Measurements from ENCODE around the gene PGP.
"Not testable (repeated sequence)": the region's sequence is repeated elsewhere in the genome, so short reads cannot be mapped to it uniquely, and the experiment has no call there.

PGP gene

GRCh38 chr16:2214719-2214968 lies at the start of gene PGP:
Gene PGP, minus strand, starts transcription at chr16:2214840. Its CDS starts 63 bp downstream, at chr16:2214777.
- no peak for DNase-seq (ENCODE audit: low read depth in 2 of 2, low spot score in 1 of 2)

DNA sequence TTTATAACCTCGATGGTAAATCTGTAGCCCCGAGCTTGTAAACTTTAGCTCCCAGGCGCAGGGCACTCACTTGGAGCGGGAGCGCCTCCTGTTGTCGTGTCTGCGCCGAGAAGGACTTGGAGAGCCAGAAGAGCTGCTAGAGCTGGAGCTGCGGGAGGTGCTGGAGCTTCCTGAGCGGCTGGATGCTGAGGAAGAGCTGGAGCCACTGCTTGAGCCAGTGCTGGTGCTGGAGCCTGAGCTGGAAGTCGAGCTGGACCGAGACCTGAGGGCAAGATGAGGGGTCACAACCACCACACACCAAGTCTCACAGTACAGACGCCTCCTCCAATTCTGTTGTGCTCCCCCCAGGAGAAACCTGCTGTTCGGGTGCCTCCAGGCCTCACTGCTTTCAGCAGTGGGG lies 48.4 kb upstream of the PGP start:
- not testable (repeated sequence) for DNase-seq (ENCODE audit: low read depth in 2 of 2, low spot score in 1 of 2)

DNA sequence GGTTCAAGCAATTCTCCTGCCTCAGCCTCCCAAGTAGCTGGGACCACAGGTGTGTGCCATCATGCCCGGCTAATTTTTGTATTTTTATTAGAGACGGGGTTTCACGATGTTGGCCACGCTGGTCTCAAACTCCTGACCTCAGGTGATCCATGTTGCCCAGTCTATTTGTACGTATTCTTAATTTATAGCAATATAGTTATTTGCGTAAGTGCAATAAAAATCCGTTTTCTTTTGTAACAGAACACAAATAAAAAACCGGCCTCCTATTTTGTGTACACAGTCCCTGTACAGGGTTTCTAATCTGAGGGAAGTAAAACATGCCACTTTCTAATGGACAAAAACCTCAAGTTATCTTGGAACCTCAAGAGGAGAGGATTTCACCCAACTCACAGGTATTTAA lies 45.6 kb upstream of the PGP start:
- no peak for DNase-seq (ENCODE audit: low read depth in 2 of 2, low spot score in 1 of 2)

GRCh38 chr16:2258530-2258929 lies 43.9 kb upstream of the PGP start:
- DNase-seq (ENCODE audit: low read depth in 2 of 2, low spot score in 1 of 2): not testable (repeated sequence)

- no peak for DNase-seq (ENCODE audit: low read depth in 2 of 2, low spot score in 1 of 2)
Observed at GRCh38 chr16:2257726-2258125, 43.1 kb upstream of the PGP start.

DNA sequence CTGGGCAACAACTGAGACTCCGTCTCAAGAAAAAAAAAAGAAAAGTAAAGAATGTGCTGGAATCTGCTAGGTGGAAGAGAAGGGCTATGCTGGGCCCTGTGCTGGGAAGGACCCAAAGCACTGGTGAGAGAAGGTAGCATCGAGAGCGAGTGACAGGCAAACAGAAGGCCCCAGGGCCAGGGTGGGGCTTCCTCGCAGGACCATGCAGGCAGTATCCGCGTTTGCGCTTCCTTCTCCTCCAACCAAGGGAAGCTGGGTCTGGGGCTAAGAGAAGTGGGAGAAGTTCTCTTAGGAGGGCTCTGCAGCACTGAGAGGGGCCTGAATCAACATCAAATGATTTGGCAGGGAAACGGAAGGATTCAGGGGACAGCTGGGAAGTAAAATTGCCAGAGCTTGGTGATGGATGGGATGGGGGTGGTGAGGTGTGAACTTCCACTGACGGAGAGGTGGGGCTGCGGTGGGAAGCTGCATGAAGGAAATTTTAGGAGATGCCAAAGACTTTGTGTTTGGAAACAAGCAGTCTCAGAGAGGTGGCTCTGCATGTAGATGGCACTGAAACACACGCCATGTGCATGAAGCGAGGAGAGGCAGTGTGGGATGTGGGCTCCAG lies 42.0 kb upstream of the PGP start:
- DNase-seq (ENCODE audit: low read depth in 2 of 2, low spot score in 1 of 2): no peak

- no peak for DNase-seq (ENCODE audit: low read depth in 2 of 2, low spot score in 1 of 2)
Observed at GRCh38 chr16:2253293-2253692, 38.7 kb upstream of the PGP start.

GRCh38 chr16:2252806-2253148 lies 38.1 kb upstream of the PGP start:
- DNase-seq (ENCODE audit: low read depth in 2 of 2, low spot score in 1 of 2): no peak

- peak; percentile 38 to 67 for DNase-seq (ENCODE audit: low read depth in 2 of 2, low spot score in 1 of 2)
Observed at GRCh38 chr16:2251296-2252111, 36.9 kb upstream of the PGP start, which contains the start of gene ECI1. Gene ECI1, minus strand, starts transcription at chr16:2251587. Its CDS starts 21 bp downstream, at chr16:2251566.

- DNase-seq (ENCODE audit: low read depth in 2 of 2, low spot score in 1 of 2): no peak
Observed at GRCh38 chr16:2250652-2251295, 36.1 kb upstream of the PGP start.

DNA sequence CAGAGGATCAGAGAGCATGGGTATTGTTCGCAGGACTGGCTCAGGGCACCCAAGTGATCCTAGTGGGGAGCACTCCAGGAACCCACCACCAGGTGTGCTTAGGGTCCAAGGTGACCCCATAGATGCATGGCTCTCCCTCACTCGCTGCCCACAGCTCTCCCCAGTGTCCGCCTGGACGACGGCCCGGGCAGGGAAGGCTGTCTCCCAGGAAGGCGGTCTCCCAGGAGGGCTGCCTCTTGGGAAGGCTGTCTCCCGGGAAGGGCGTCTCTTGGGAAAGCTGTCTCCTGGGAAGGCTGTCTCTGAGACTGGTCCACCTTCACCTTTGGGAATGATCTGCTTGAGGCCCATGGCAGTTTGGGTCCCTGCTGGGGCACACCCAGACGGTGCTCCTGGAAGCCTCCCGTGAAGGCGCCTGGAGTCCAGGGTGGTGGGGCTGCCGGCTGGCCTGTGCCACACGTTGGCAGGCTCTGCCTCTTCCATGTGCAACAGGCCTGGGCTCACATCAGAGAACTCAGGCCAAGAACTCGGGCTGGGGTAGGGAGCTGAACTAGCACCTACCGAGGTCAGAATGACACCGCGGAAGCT lies 31.8 kb upstream of the PGP start:
- no peak for DNase-seq (ENCODE audit: low read depth in 2 of 2, low spot score in 1 of 2)

DNA sequence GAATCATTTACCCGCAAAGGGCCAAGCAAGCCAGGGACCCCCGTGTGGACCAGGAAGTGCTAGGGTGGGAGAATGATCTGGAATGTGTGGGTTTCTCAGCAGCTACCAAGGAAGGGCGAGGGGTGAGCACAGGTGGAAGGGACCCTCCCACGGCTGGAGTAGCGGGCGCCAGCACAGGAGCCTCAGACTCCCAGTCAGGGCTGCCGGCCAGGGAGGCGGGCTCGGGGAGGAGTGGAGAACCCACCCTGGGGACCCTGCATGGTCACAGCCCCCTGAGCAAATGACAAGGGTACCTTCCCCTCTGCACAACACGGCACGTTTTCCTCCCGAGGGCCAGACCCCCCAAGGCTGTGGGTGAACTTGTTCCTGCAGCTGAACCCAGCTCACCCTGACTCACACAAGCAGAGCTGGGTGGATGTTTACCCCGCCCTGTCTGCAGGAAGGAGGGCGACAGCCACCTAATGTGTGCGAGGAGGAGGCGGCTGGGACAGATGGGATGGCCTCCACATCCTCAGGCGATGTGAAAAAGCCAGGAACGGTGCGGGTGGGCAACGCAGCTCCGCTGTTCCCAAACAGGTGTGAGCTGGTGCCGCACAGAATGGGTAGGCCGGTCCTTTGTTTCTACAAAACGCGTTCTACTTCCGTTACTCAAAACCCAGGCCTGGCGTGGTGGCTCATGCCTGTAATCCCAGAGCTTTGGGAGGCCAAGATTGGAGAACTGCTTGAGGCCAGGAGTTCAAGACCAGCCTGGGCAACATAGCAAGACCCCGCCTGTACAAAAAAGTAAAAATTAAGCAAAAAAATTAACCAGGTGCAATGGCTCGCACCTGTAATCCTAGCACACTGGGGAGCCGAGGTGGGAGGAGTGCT lies 30.5 kb upstream of the PGP start:
- no peak for DNase-seq (ENCODE audit: low read depth in 2 of 2, low spot score in 1 of 2)

- no peak for DNase-seq (ENCODE audit: low read depth in 2 of 2, low spot score in 1 of 2)
Observed at GRCh38 chr16:2244301-2244700, 29.7 kb upstream of the PGP start.

- DNase-seq (ENCODE audit: low read depth in 2 of 2, low spot score in 1 of 2): no peak
Observed at GRCh38 chr16:2243781-2244180, 29.1 kb upstream of the PGP start.

GRCh38 chr16:2243031-2243528 lies 28.4 kb upstream of the PGP start:
- DNase-seq (ENCODE audit: low read depth in 2 of 2, low spot score in 1 of 2): no peak

- DNase-seq (ENCODE audit: low read depth in 2 of 2, low spot score in 1 of 2): no peak
Observed at GRCh38 chr16:2242598-2242997, 28.0 kb upstream of the PGP start.

DNA sequence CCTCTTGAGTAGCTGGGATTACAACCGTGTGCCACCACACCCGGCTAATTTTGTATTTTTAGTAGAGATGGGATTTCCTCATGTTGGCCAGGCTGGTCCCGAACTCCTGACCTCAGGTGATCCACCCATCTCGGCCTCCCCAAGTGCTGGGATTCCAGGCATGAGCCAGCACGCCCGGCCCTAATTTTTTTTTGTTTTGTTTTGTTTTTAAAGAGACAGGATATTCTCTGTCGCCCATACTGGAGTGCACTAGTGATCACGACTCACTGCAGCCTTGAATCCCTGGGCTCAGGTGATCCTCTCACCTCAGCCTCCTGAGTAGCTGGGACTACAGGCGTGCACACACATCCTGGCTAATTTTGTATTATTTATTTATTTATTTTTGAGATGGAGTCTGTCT lies 25.7 kb upstream of the PGP start:
- not testable (repeated sequence) for DNase-seq (ENCODE audit: low read depth in 2 of 2, low spot score in 1 of 2)

DNA sequence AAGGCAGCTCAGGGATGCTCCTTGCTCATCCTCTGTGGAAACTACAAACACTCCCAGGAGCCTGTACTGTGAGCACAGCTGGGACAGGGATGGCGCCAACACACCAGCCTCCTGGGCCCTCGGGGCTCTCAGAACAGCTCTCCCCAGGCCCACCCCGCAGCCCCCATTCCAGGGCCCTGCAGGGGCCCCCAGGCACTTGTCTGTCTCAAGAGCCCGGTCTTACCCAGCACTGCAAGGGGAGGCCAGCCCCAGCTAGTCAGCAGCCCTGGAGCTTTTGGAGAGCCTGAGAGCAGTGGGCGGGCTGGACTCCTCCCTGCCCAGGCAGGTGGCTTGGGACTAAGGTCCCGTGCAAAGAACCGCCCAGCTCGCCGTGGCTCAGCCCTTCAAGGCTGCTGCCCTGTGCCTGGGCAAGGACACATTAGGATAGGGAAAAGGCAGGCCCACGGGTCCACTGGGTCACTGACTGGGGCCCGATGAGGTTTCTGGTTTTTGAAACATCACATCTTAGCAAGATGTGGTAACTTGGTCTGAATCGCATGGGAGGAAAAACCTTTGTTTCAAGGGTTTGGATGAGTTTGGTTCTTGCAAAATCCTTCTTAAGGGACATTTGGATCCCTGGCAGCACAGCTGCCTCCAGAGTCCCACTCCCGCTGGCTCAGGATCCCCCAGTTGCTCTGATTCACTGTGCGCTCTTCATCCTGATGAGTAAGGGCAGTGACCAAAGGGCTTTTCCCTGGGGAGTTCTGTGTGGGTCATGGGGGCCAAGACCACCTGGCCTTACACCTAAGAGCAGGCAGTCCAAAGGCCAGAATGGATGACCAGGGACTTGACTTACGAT lies 24.4 kb upstream of the PGP start:
- no peak for DNase-seq (ENCODE audit: low read depth in 2 of 2, low spot score in 1 of 2)

GRCh38 chr16:2238150-2238837 lies 23.7 kb upstream of the PGP start:
- DNase-seq (ENCODE audit: low read depth in 2 of 2, low spot score in 1 of 2): no peak

Measured in stimulated activated CD8-positive, alpha-beta memory T cell treated with anti-CD3 and anti-CD28 coated beads, Interleukin-4, amount 100 ng/mL, for 4 hours (primary cell).